LNCaP clone FGC (cell line): ENCODE measurements around the gene ASNS.
"Not testable (repeated sequence)": the region's sequence is repeated elsewhere in the genome, so short reads cannot be mapped to it uniquely, and the experiment has no call there.

Experiments
- DNase-seq: peaks from one replicate; pipeline ENCODE4 v3.0.0-alpha.2; 2011; ENCODE audit warnings: low read depth
- H3K4me3 ChIP-seq: 2 replicates; pipeline ENCODE4 v1.5.1; 2011; ENCODE audit warnings: mild to moderate bottlenecking, low read depth, low read length, control low read depth
- CTCF ChIP-seq: IDR thresholded peaks from 2 replicates; pipeline ENCODE4 v1.5.1; 2012; ENCODE audit warnings: mild to moderate bottlenecking; ENCODE audit not compliant: control insufficient read depth, insufficient read depth; ENCODE audit errors: extremely low read depth

Gene ASNS

GRCh38 chr7:97872025-97872669 is at the start of gene ASNS:
TSS of gene ASNS (minus strand) at chr7:97872408. CDS start at chr7:97869156, 3,252 bp downstream.
- TF ChIP-seq CTCF, result peak; percentile 10; the same call in 1 of the 2 replicates

GRCh38 chr7:97921254-97921653 is 49.0 kb upstream of the ASNS start:
- not testable (repeated sequence) for DNase-seq, H3K4me3 ChIP-seq

More at GRCh38 chr7:97872025-97872669, at the start of gene ASNS:
- H3K4me3 ChIP-seq, result peak within 1 kb of the TSS; percentile 83
- peak; percentile 87 for DNase-seq

GRCh38 chr7:97915267-97915666 is 43.1 kb upstream of the ASNS start:
- not testable (repeated sequence) for H3K4me3 ChIP-seq, DNase-seq

GRCh38 chr7:97912294-97912693 is 40.1 kb upstream of the ASNS start:
- not testable (repeated sequence) for H3K4me3 ChIP-seq, DNase-seq

- not testable (repeated sequence) for H3K4me3 ChIP-seq, DNase-seq
Measured at GRCh38 chr7:97896893-97897292, 24.7 kb upstream of the ASNS start.

GRCh38 chr7:97891721-97892120 is 19.5 kb upstream of the ASNS start:
- DNase-seq, H3K4me3 ChIP-seq: not testable (repeated sequence)

GRCh38 chr7:97879527-97879926 is 7.3 kb upstream of the ASNS start:
- H3K4me3 ChIP-seq, DNase-seq: not testable (repeated sequence)

GRCh38 chr7:97874894-97875293 is 2.7 kb upstream of the ASNS start:
- DNase-seq, result not testable (repeated sequence)

GRCh38 chr7:97873606-97874005 is 1.4 kb upstream of the ASNS start:
- no peak for TF ChIP-seq CTCF
- no peak for DNase-seq

More at GRCh38 chr7:97874894-97875293, 2.7 kb upstream of the ASNS start:
- H3K4me3 ChIP-seq, result not testable (repeated sequence)

GRCh38 chr7:97871659-97872024 is 566 bp downstream of the ASNS start:
- H3K4me3 ChIP-seq, result peak overlapping the region; percentile 83
- no peak for TF ChIP-seq CTCF
- no peak for DNase-seq

More at GRCh38 chr7:97873606-97874005, 1.4 kb upstream of the ASNS start:
- H3K4me3 ChIP-seq, result no peak overlapping the region

GRCh38 chr7:97868788-97869187 is 3.4 kb downstream of the ASNS start:
- TF ChIP-seq CTCF, result no peak
- DNase-seq, result no peak

More at GRCh38 chr7:97868788-97869187, 3.4 kb downstream of the ASNS start:
- H3K4me3 ChIP-seq, result no peak overlapping the region
